NCI-H2171 treated with DMSO at 0.1 percent for 48 hours (cell line): ENCODE results near the gene ZFP36L1.

Source experiments
- DNase-seq: peaks from one replicate; lab custom pipeline; 2025; lab: John Stamatoyannopoulos, UW

ZFP36L1 gene

DNA sequence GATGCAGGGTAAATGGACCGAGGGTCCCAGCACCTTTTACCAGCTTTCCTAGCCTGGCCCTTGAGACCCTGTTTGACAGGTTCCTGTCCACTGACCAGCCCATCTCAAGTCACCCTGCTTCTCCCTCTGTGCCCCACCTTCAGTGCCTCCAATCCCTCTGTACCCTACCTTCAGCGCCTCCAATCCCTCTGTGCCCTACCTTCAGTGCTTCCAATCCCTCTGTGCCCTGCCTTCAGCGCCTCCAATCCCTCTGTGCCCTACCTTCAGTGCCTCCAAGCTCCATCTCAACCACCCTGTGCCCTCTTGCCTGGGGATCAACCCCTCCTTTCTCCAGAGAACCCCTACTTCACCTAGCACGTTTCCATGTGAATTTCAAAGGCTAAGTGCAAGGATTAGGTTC, 54.3 kb downstream of the ZFP36L1 start:
- no peak for DNase-seq
